GM18951 (cell line): ENCODE data around the gene TMEM239.
"Not testable (repeated sequence)": the region's sequence is repeated elsewhere in the genome, so short reads cannot be mapped to it uniquely, and the experiment has no call there.

Experiments
- POLR2A ChIP-seq: IDR thresholded peaks from 4 replicates; pipeline ENCODE4 v1.6.1; 2011; ENCODE audit warnings: mild to moderate bottlenecking; ENCODE audit not compliant: insufficient read length, insufficient read depth; ENCODE audit errors: extremely low read depth
- in situ Hi-C: fragments of 300-500 bp; cut with MboI; formaldehyde crosslinking; loops from one replicate; pipeline ENCODE4 v1.12.0; 2022; ENCODE audit warnings: low sequenced_read_pairs, mixed read lengths, inconsistent platforms; ENCODE audit not compliant: unreplicated experiment

The TMEM239 gene

GRCh38 chr20:2804852-2805688, 11.1 kb upstream of the TMEM239 start:
- in situ Hi-C loops = no loop called here
- no peak for TF ChIP-seq POLR2A

- TF ChIP-seq POLR2A = no peak
Measured at GRCh38 chr20:2805689-2806350, 10.3 kb upstream of the TMEM239 start.

GRCh38 chr20:2806351-2806701, 9.8 kb upstream of the TMEM239 start:
- in situ Hi-C loops = no loop called here
- TF ChIP-seq POLR2A = no peak

More at GRCh38 chr20:2805689-2806350, 10.3 kb upstream of the TMEM239 start:
- in situ Hi-C loops = no loop called here

- in situ Hi-C loops = no loop called here
- no peak for TF ChIP-seq POLR2A
Measured at GRCh38 chr20:2807019-2807418, 9.1 kb upstream of the TMEM239 start.

GRCh38 chr20:2807929-2808328, 8.2 kb upstream of the TMEM239 start:
- in situ Hi-C loops = not testable (repeated sequence)

GRCh38 chr20:2809690-2810089, 6.5 kb upstream of the TMEM239 start:
- in situ Hi-C loops = no loop called here
- no peak for TF ChIP-seq POLR2A

GRCh38 chr20:2812189-2812588, 4.0 kb upstream of the TMEM239 start:
- in situ Hi-C loops = no loop called here
- no peak for TF ChIP-seq POLR2A

- in situ Hi-C loops = no loop called here
Measured at GRCh38 chr20:2814076-2814475, 2.1 kb upstream of the TMEM239 start.

GRCh38 chr20:2814587-2815051, 1.5 kb upstream of the TMEM239 start, which contains the start of gene C20orf141:
C20orf141 (plus strand) TSS chr20:2814987; CDS start chr20:2815185, 198 bp downstream.
- no peak for TF ChIP-seq POLR2A
- in situ Hi-C loops = no loop called here

More at GRCh38 chr20:2814076-2814475, 2.1 kb upstream of the TMEM239 start:
- no peak for TF ChIP-seq POLR2A

- TF ChIP-seq POLR2A = no peak
- in situ Hi-C loops = no loop called here
Measured at GRCh38 chr20:2815242-2815900, 793 bp upstream of the TMEM239 start.

GRCh38 chr20:2816583-2817340, 598 bp downstream of the TMEM239 start:
- TF ChIP-seq POLR2A = no peak
- in situ Hi-C loops = no loop called here

GRCh38 chr20:2817341-2817726, 1.2 kb downstream of the TMEM239 start:
- in situ Hi-C loops = no loop called here
- no peak for TF ChIP-seq POLR2A
